Measurements from ENCODE around the gene TCF3.
A peak's percentile ranks its signal among the peaks of the same experiment; 100 is the strongest.

DNA sequence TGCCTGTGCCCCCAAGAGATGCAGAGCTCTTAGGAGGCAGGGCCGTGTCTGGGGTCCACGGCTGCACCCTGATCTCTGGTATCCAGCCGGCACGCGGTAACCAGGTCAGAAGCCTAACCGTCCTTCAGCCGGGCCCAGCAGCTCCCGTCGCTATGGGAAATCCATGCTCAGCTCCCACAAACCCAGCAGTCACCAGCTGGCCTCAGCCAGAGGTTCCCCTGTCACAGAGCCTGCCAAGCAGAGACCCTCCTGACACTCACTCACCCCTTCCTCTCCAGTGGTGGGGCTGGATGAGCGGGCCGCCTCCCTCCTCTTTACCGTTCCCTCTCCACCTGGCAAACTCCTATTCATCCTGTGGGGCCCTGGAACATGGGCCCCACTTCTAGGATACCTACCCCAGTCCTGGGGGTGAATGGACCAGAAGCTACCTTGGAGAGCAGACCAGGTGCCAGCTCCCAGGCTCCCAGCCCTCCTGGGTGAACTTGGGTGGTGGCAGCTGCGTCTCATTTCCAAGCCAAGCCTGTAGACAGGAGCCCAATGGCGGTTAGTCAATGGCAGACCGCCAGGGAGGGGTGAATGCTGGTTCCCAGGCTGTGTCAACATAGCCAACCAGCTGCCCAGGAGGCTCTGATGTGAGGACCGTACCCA is 21.4 kb upstream of the TCF3 start:
- TF ChIP-seq RAD21 (IDR thresholded peaks at IDR 0.05; ENCODE audit: low read depth), result no peak
- peak; percentile 57 for TF ChIP-seq REST (IDR thresholded peaks at IDR 0.05; ENCODE audit: low read depth)
- TF ChIP-seq FOXM1 (IDR thresholded peaks at IDR 0.05; ENCODE audit: borderline replicate concordance, low read depth), result no peak
- no peak for TF ChIP-seq NFIC (IDR thresholded peaks at IDR 0.05)

All from Ishikawa (cell line).